ENCODE data around the gene AGAP1.

DNA sequence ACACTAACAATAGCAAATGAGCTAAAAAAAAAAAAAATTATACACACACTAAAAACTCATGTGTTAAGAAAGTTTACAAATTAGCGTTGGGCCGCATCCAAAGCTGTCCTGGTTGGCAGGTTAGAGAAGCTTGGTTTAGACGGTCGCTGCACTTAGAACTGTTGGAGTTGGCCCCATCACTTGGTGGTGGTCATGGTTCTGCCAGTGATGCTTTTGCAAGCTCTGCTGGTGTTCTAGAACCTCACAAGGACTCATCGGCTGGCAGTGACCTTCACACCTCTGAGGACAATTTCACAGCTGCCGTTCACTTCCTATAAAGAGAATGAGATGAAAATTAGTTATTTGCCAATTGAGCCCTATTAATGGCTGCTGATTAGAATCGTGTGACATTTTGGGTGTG lies 229.0 kb downstream of the AGAP1 start:
- TF ChIP-seq, protein P1, sequence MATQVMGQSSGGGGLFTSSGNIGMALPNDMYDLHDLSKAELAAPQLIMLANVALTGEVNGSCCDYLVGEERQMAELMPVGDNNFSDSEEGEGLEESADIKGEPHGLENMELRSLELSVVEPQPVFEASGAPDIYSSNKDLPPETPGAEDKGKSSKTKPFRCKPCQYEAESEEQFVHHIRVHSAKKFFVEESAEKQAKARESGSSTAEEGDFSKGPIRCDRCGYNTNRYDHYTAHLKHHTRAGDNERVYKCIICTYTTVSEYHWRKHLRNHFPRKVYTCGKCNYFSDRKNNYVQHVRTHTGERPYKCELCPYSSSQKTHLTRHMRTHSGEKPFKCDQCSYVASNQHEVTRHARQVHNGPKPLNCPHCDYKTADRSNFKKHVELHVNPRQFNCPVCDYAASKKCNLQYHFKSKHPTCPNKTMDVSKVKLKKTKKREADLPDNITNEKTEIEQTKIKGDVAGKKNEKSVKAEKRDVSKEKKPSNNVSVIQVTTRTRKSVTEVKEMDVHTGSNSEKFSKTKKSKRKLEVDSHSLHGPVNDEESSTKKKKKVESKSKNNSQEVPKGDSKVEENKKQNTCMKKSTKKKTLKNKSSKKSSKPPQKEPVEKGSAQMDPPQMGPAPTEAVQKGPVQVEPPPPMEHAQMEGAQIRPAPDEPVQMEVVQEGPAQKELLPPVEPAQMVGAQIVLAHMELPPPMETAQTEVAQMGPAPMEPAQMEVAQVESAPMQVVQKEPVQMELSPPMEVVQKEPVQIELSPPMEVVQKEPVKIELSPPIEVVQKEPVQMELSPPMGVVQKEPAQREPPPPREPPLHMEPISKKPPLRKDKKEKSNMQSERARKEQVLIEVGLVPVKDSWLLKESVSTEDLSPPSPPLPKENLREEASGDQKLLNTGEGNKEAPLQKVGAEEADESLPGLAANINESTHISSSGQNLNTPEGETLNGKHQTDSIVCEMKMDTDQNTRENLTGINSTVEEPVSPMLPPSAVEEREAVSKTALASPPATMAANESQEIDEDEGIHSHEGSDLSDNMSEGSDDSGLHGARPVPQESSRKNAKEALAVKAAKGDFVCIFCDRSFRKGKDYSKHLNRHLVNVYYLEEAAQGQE (IDR thresholded peaks at IDR 0.05; ENCODE audit: insufficient read depth in 1 of 2, low read depth in 2 of 2, low read length in 2 of 2): no peak
- TF ChIP-seq POLR2AphosphoS5 (IDR thresholded peaks at IDR 0.05; ENCODE audit: low read depth, low read length) (no peak), SIN3A (IDR thresholded peaks at IDR 0.05; ENCODE audit: borderline replicate concordance, insufficient read depth, low read length) (no peak), FOXP2 (optimal IDR thresholded peaks at IDR 0.05; ENCODE audit: borderline replicate concordance, extremely low read depth, extremely low read length, insufficient read depth) (no peak), TAF1 (IDR thresholded peaks at IDR 0.05; ENCODE audit: borderline replicate concordance, insufficient read depth, low read length) (no peak)
